ENCODE data around the gene CLIC2.

Gene CLIC2

GRCh38 chrX:155266439-155266838 lies 68.0 kb downstream of the CLIC2 start:
- no peak overlapping the region for H3K4me2 ChIP-seq (ENCODE audit: low read length)

DNA sequence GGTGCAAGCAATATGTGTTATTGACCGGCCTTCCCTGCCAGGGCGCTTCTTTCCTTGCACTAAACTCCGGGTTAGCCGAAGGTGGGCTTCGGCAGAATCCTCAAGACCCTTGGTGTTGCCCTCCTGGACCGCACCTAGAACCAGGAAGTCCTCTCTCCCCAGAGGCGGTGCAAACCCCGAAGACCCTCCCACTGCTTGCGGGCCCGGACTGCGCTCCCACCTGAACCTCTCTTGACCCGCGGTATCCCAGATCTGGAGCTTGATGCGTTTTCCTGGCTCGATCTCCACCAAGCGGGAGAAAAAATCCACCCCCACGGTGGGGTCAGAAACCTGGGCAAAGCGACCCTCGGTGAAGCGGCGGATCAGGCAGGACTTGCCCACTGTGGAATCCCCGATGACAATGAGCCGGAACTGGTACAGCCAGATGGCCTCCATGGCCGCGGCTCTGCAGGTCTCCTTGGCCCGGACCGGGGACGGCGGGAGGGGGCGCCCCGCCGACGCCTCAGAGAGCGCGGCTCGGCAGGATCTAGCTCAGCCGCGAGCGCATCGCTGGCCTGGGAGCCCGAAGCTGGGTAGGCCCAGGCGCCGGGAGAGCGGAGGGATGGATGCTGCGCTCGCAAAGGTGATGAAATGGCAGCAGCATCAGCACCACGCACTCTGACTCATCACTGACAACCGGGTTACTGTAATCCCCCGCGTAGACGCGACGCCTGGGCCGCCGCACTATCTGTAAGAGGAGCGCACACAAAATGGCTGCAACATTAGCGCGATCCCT lies 70.4 kb downstream of the CLIC2 start, which contains the start of gene RAB39B:
Gene RAB39B (minus strand): TSS at position 638 of the 775 bp plus-strand sequence. CDS start 203 bp downstream, at position 435.
- Histone ChIP-seq H3K4me2 (ENCODE audit: low read length) (peak within 1 kb of the TSS; percentile 35), H3K4me1 (peaks cover 5% of the 10 kb centered on the region), H3K79me2 (no peaks in the 10 kb centered on the region), H2AFZ (peak within 1 kb of the TSS; percentile 83), H3K4me3 (ENCODE audit: low read depth, low read length) (peak within 1 kb of the TSS; percentile 27), H3K9me3 (ENCODE audit: control insufficient read depth, low read length) (no peaks in the 10 kb centered on the region), H3K27ac (peak within 1 kb of the TSS; percentile 61), H3K36me3 (ENCODE audit: control insufficient read depth, insufficient read depth, low read length) (no peaks in the 10 kb centered on the region), H3K27me3 (ENCODE audit: control insufficient read depth, insufficient read depth, low read length) (no peaks in the 10 kb centered on the region), H3K9ac (no peak within 1 kb of the TSS)
- no peak for TF ChIP-seq CTCF (IDR thresholded peaks at IDR 0.05)

More at GRCh38 chrX:155266439-155266838, 68.0 kb downstream of the CLIC2 start:
- Histone ChIP-seq H3K27me3 (ENCODE audit: control insufficient read depth, insufficient read depth, low read length) (no peaks in the 10 kb centered on the region), H3K79me2 (no peaks in the 10 kb centered on the region), H3K27ac (no peak overlapping the region), H3K9ac (no peak overlapping the region), H3K4me3 (ENCODE audit: low read depth, low read length) (no peak overlapping the region), H3K9me3 (ENCODE audit: control insufficient read depth, low read length) (no peaks in the 10 kb centered on the region), H3K4me1 (peaks cover 5% of the 10 kb centered on the region), H3K36me3 (ENCODE audit: control insufficient read depth, insufficient read depth, low read length) (no peaks in the 10 kb centered on the region), H2AFZ (no peak overlapping the region)
- no peak for TF ChIP-seq CTCF (IDR thresholded peaks at IDR 0.05)

DNA sequence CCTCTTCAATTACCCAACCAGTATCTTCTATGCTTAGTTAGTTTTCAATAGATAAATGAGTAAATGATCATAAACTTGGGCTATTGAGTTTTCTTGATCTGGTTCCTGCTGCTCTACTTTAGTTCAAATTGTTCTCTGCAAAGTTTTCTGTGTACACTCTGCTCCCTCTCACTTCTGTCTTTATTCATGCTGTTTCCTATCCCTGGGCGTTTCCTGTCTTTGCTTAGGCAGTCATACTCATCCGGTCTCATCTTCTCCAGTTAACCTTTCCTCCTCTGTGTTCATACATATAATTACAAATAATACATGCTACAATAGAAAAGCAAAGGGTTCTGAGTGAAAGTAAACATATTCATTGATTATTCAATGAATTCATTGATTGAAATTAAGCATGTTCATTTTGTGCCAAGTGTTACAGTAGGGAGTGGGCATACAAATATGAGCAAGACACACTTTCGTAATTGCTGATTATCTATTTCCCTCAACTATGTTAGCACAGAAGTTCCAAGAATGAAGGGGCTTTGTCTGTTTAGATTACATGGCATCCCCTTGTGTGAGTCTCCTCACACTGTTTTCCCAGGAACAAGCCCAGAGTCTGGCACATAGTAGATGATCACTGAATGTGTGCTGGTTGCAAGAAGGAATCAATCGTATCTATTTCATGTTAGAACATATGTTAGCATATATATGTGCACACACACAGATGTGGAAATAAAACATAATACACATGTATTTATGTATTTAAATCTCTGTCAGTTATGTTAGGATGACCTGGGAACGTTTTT lies 71.3 kb downstream of the CLIC2 start:
- Histone ChIP-seq H3K4me2 (ENCODE audit: low read length) (no peak overlapping the region), H3K36me3 (ENCODE audit: control insufficient read depth, insufficient read depth, low read length) (no peaks in the 10 kb centered on the region), H3K9me3 (ENCODE audit: control insufficient read depth, low read length) (no peaks in the 10 kb centered on the region), H3K79me2 (no peaks in the 10 kb centered on the region), H3K9ac (no peak overlapping the region), H3K27me3 (ENCODE audit: control insufficient read depth, insufficient read depth, low read length) (no peaks in the 10 kb centered on the region), H3K4me3 (ENCODE audit: low read depth, low read length) (no peak overlapping the region), H2AFZ (peak overlapping the region; percentile 83), H3K27ac (no peak overlapping the region), H3K4me1 (peaks cover 5% of the 10 kb centered on the region)
- no peak for TF ChIP-seq CTCF (IDR thresholded peaks at IDR 0.05)

DNA sequence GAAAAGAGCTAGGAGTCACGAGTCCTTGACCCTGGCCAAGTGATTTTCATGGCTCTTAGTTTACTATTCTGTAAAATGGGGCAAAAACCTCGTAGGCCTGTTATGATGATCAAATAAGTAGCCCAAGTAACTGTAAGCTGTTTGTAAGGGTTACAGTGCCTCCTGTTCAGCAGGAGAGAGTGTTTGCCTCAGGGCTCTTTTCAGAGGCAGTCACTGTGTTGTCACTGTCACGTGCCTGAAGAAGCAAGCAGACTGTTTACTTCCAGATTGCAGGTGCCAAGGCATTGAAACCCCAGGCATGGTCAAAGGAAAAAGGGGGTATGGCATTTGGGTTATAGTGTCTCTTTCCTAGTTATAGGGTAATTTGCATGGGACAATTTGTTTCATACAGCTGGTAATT lies 74.7 kb downstream of the CLIC2 start:
- TF ChIP-seq CTCF (IDR thresholded peaks at IDR 0.05), result no peak
- no peaks in the 10 kb centered on the region for H3K9me3 ChIP-seq (ENCODE audit: control insufficient read depth, low read length)
- no peak overlapping the region for H2AFZ ChIP-seq
- no peak overlapping the region for H3K4me2 ChIP-seq (ENCODE audit: low read length)
- no peak overlapping the region for H3K27ac ChIP-seq
- no peaks in the 10 kb centered on the region for H3K79me2 ChIP-seq
- H3K4me1 ChIP-seq, result peaks cover 5% of the 10 kb centered on the region
- no peak overlapping the region for H3K9ac ChIP-seq
- no peaks in the 10 kb centered on the region for H3K27me3 ChIP-seq (ENCODE audit: control insufficient read depth, insufficient read depth, low read length)
- H3K4me3 ChIP-seq (ENCODE audit: low read depth, low read length), result no peak overlapping the region
- no peaks in the 10 kb centered on the region for H3K36me3 ChIP-seq (ENCODE audit: control insufficient read depth, insufficient read depth, low read length)

Data from parathyroid adenoma (tissue), 2 donors.